ENCODE data around the gene INSM1.

The INSM1 gene

GRCh38 chr20:20395903-20396568 lies 28.1 kb downstream of the INSM1 start:
- DNase-seq: peak; percentile 84

GRCh38 chr20:20396794-20397193 lies 28.9 kb downstream of the INSM1 start:
- DNase-seq: no peak

GRCh38 chr20:20398123-20398522 lies 30.2 kb downstream of the INSM1 start:
- DNase-seq: no peak

GRCh38 chr20:20399531-20400500 lies 31.9 kb downstream of the INSM1 start:
- DNase-seq: no peak

- no peak for DNase-seq
Observed at GRCh38 chr20:20401991-20402390, 34.1 kb downstream of the INSM1 start.

- DNase-seq: no peak
Observed at GRCh38 chr20:20404633-20405032, 36.7 kb downstream of the INSM1 start.

GRCh38 chr20:20405623-20406022 lies 37.7 kb downstream of the INSM1 start:
- no peak for DNase-seq

GRCh38 chr20:20406306-20406705 lies 38.4 kb downstream of the INSM1 start:
- DNase-seq: no peak

- peak; percentile 56 for DNase-seq
Observed at GRCh38 chr20:20407891-20408805, 40.2 kb downstream of the INSM1 start.

GRCh38 chr20:20409331-20409730 lies 41.4 kb downstream of the INSM1 start:
- no peak for DNase-seq

- peak; percentile 90 for DNase-seq
Observed at GRCh38 chr20:20410678-20411077, 42.8 kb downstream of the INSM1 start.

GRCh38 chr20:20411402-20411801 lies 43.5 kb downstream of the INSM1 start:
- DNase-seq: peak; percentile 19

- no peak for DNase-seq
Observed at GRCh38 chr20:20411836-20412235, 43.9 kb downstream of the INSM1 start.

GRCh38 chr20:20412750-20413149 lies 44.8 kb downstream of the INSM1 start:
- no peak for DNase-seq

- DNase-seq: no peak
Observed at GRCh38 chr20:20413810-20414281, 45.9 kb downstream of the INSM1 start.

- DNase-seq: no peak
Observed at GRCh38 chr20:20414640-20415220, 46.8 kb downstream of the INSM1 start.

- no peak for DNase-seq
Observed at GRCh38 chr20:20415321-20415720, 47.4 kb downstream of the INSM1 start.

GRCh38 chr20:20417876-20418676 lies 50.2 kb downstream of the INSM1 start:
- no peak for DNase-seq
